Keratinocyte (primary cell): Measurements from ENCODE around the gene ACADM.

ENCODE experiments used
- EZH2 ChIP-seq: IDR thresholded peaks from one replicate; pipeline ENCODE4 v1.6.1; 2012; ENCODE audit warnings: inconsistent platforms, mild to moderate bottlenecking, low read length, moderate library complexity
- TF ChIP-seq, protein P1 (sequence below), 3 experiments: IDR thresholded peaks in 1 of 3; conservative IDR thresholded peaks in 1 of 3; optimal IDR thresholded peaks in 1 of 3; 2 replicates in 2 of 3; 3 replicates in 1 of 3; pipeline versions ENCODE3 to v1.5.1; 2011; ENCODE audit warnings: low read length in 3 of 3, mild to moderate bottlenecking in 3 of 3, moderate library complexity in 2 of 3, control low read depth in 1 of 3, inconsistent platforms in 1 of 3; ENCODE audit not compliant: insufficient read depth in 2 of 3; ENCODE audit errors: extremely low read depth in 1 of 3

DNA sequence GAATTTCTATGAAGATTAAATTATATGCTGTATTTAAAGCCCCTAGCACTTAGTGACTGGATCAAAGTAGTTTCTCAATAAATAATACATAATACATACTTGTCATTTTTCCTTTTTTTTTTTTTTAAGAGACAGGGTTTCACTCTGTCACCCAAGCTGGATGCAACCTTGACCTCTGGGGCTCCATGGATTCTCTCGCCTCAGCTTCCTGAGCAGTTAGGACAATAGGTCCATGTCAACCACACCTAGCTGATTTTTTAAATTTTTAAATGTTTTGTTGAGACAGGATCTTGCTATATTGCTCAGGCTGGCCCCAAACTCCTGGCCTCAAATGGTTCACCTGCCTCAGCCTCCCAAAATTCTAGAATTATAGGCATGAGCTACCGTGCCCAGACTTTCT lies 5.9 kb downstream of the ACADM start:
- no peak for TF ChIP-seq EZH2
- TF ChIP-seq, protein P1, sequence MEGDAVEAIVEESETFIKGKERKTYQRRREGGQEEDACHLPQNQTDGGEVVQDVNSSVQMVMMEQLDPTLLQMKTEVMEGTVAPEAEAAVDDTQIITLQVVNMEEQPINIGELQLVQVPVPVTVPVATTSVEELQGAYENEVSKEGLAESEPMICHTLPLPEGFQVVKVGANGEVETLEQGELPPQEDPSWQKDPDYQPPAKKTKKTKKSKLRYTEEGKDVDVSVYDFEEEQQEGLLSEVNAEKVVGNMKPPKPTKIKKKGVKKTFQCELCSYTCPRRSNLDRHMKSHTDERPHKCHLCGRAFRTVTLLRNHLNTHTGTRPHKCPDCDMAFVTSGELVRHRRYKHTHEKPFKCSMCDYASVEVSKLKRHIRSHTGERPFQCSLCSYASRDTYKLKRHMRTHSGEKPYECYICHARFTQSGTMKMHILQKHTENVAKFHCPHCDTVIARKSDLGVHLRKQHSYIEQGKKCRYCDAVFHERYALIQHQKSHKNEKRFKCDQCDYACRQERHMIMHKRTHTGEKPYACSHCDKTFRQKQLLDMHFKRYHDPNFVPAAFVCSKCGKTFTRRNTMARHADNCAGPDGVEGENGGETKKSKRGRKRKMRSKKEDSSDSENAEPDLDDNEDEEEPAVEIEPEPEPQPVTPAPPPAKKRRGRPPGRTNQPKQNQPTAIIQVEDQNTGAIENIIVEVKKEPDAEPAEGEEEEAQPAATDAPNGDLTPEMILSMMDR (optimal IDR thresholded peaks at IDR 0.05 in 1 of 3, IDR thresholded peaks at IDR 0.05 in 1 of 3, conservative IDR thresholded peaks at IDR 0.05 in 1 of 3; ENCODE audit: extremely low read depth in 1 of 3, insufficient read depth in 2 of 3, low read length in 3 of 3) = no peak
